Endometrial microvascular endothelial cells (primary cell): ENCODE results near the gene REPS1. TPM values are rescaled to one million over a fixed set of nuclear protein-coding genes. Genes with fewer than 3 reads are reported as not detected.
"Not testable (repeated sequence)": the region's sequence is repeated elsewhere in the genome, so short reads cannot be mapped to it uniquely, and the experiment has no call there.

Experiments
- in situ Hi-C: cut with HindIII; loops from 2 replicates; pipeline ENCODE4 v1.10.0; 2017; ENCODE audit warnings: low sequenced_read_pairs, low pct_unique_long_range_greater_than_20kb; ENCODE audit errors: inconsistent ontology term
- total RNA-seq: library from RNA; depleted of rRNA; stranded (reverse); fragments of >200 nt; gene quantifications from one replicate; pipeline ENCODE4 v1.2.3, GENCODE V29; 2015; ENCODE audit errors: inconsistent ontology term

The REPS1 gene
- total RNA-seq, 1 donor from 2014 or later = 24.5 TPM

GRCh38 chr6:139010674-139011073 lies 22.6 kb upstream of the REPS1 start:
- in situ Hi-C loops = no loop called here

- in situ Hi-C loops = no loop called here
Observed at GRCh38 chr6:139008117-139008516, 20.1 kb upstream of the REPS1 start.

- in situ Hi-C loops = no loop called here
Observed at GRCh38 chr6:139007428-139007827, 19.4 kb upstream of the REPS1 start.

- in situ Hi-C loops = no loop called here
Observed at GRCh38 chr6:139006477-139006876, 18.4 kb upstream of the REPS1 start.

GRCh38 chr6:139003751-139004150 lies 15.7 kb upstream of the REPS1 start:
- in situ Hi-C loops = no loop called here

GRCh38 chr6:138999949-139000725 lies 12.1 kb upstream of the REPS1 start:
- in situ Hi-C loops = no loop called here

- in situ Hi-C loops = no loop called here
Observed at GRCh38 chr6:138997136-138997535, 9.1 kb upstream of the REPS1 start.

- in situ Hi-C loops = no loop called here
Observed at GRCh38 chr6:138996524-138996923, 8.5 kb upstream of the REPS1 start.

- in situ Hi-C loops = not testable (repeated sequence)
Observed at GRCh38 chr6:138993410-138993809, 5.4 kb upstream of the REPS1 start.

GRCh38 chr6:138992965-138993364 lies 4.9 kb upstream of the REPS1 start:
- in situ Hi-C loops = not testable (repeated sequence)

GRCh38 chr6:138991206-138991605 lies 3.2 kb upstream of the REPS1 start:
- in situ Hi-C loops = no loop called here

- in situ Hi-C loops = no loop called here
Observed at GRCh38 chr6:138989098-138989983, 1.3 kb upstream of the REPS1 start.

GRCh38 chr6:138988469-138988834 lies 399 bp upstream of the REPS1 start:
- in situ Hi-C loops = no loop called here

- in situ Hi-C loops = no loop called here
Observed at GRCh38 chr6:138987080-138987642, 892 bp downstream of the REPS1 start.

GRCh38 chr6:138986578-138986977 lies 1.5 kb downstream of the REPS1 start:
- in situ Hi-C loops = no loop called here

GRCh38 chr6:138981416-138981815 lies 6.6 kb downstream of the REPS1 start:
- in situ Hi-C loops = no loop called here

- in situ Hi-C loops = no loop called here
Observed at GRCh38 chr6:138979813-138980668, 8.0 kb downstream of the REPS1 start.

GRCh38 chr6:138979365-138979764 lies 8.7 kb downstream of the REPS1 start:
- in situ Hi-C loops = no loop called here

- in situ Hi-C loops = no loop called here
Observed at GRCh38 chr6:138978229-138978628, 9.8 kb downstream of the REPS1 start.
